Suprapubic skin (tissue), 4 donors: ENCODE data around the gene SYNRG. TPM values are rescaled to one million over a fixed set of nuclear protein-coding genes. Genes with fewer than 3 reads are reported as not detected.

ENCODE experiments used
- DNase-seq, 2 donors: peaks; one replicate each; pipeline ENCODE4 v3.0.0-alpha.2; 2019; ENCODE audit warnings: low spot score in 2 of 2
- H3K27ac ChIP-seq: fragments of 200-600 bp; sonication (generic); one replicate; pipeline ENCODE4 v1.5.1; 2019
- H3K27me3 ChIP-seq: fragments of 200-600 bp; sonication (generic); one replicate; pipeline ENCODE4 v1.5.1; 2019
- H3K36me3 ChIP-seq: fragments of 200-600 bp; sonication (generic); one replicate; pipeline ENCODE4 v1.5.1; 2019
- H3K4me1 ChIP-seq: fragments of 200-600 bp; sonication (generic); one replicate; pipeline ENCODE4 v1.5.1; 2019
- H3K4me3 ChIP-seq: fragments of 200-600 bp; sonication (generic); one replicate; pipeline ENCODE4 v1.5.1; 2019; ENCODE audit warnings: mild to moderate bottlenecking
- H3K9me3 ChIP-seq: fragments of 200-600 bp; sonication (generic); one replicate; pipeline ENCODE4 v1.5.1; 2019
- EP300 ChIP-seq: sonication (generic); formaldehyde crosslinking; IDR thresholded peaks from one replicate; pipeline ENCODE4 v1.6.1; 2017; ENCODE audit warnings: antibody characterized with exemption
- POLR2A ChIP-seq, 2 donors: fragments of 450-650 bp; IDR thresholded peaks; one replicate each; pipeline ENCODE4 v1.6.1; 2017; ENCODE audit warnings: antibody characterized with exemption in 2 of 2, mild to moderate bottlenecking in 2 of 2, moderate library complexity in 2 of 2
- POLR2AphosphoS5 ChIP-seq, 3 donors: sonication (generic); formaldehyde crosslinking; IDR thresholded peaks; one replicate each; pipeline ENCODE4 v1.6.1; 2017; ENCODE audit warnings: antibody characterized with exemption in 3 of 3
- WGBS: methylation state at CpG from one replicate; pipeline ENCODE4 v1.1.5; 2018; 5-methylcytosine and 5-hydroxymethylcytosine counted together
- total RNA-seq, 4 donors: library from RNA; depleted of rRNA; stranded (reverse); fragments of >200 nt; gene quantifications; one replicate each; pipeline ENCODE4 v1.1.0, GENCODE V29; 2016
- TF ChIP-seq, protein P1 (sequence below), 2 donors: fragments of 200-600 bp in 1 of 2; fragments of 450-650 bp in 1 of 2; sonication (generic) in 1 of 2; IDR thresholded peaks; one replicate each; pipeline ENCODE4 v1.5.1; 2016 to 2019; ENCODE audit warnings: antibody characterized with exemption in 2 of 2, mild to moderate bottlenecking in 1 of 2, moderate library complexity in 1 of 2

The SYNRG gene
- total RNA-seq, 4 donors from 2014 or later = 21.2 to 48.5 (median 25.5) TPM

- H3K27ac ChIP-seq = peak overlapping the region; percentile 99
- DNase-seq = peak; percentile 87 to 88
- no peaks in the 10 kb centered on the region for H3K36me3 ChIP-seq
- WGBS = 2% methylated on average over 11 of the region's 56 CpGs
- TF ChIP-seq POLR2AphosphoS5 (IDR thresholded peaks at IDR 0.05) = no peak
- TF ChIP-seq, protein P1, sequence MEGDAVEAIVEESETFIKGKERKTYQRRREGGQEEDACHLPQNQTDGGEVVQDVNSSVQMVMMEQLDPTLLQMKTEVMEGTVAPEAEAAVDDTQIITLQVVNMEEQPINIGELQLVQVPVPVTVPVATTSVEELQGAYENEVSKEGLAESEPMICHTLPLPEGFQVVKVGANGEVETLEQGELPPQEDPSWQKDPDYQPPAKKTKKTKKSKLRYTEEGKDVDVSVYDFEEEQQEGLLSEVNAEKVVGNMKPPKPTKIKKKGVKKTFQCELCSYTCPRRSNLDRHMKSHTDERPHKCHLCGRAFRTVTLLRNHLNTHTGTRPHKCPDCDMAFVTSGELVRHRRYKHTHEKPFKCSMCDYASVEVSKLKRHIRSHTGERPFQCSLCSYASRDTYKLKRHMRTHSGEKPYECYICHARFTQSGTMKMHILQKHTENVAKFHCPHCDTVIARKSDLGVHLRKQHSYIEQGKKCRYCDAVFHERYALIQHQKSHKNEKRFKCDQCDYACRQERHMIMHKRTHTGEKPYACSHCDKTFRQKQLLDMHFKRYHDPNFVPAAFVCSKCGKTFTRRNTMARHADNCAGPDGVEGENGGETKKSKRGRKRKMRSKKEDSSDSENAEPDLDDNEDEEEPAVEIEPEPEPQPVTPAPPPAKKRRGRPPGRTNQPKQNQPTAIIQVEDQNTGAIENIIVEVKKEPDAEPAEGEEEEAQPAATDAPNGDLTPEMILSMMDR (IDR thresholded peaks at IDR 0.05) = peak in 1 of 2 donors; percentile 50
- no peaks in the 10 kb centered on the region for H3K9me3 ChIP-seq
- peaks cover 73% of the 10 kb centered on the region for H3K4me1 ChIP-seq
- peak overlapping the region; percentile 93 for H3K4me3 ChIP-seq
- H3K27me3 ChIP-seq = no peaks in the 10 kb centered on the region
Observed at GRCh38 chr17:37490022-37490587, 119.1 kb downstream of the SYNRG start.

DNA sequence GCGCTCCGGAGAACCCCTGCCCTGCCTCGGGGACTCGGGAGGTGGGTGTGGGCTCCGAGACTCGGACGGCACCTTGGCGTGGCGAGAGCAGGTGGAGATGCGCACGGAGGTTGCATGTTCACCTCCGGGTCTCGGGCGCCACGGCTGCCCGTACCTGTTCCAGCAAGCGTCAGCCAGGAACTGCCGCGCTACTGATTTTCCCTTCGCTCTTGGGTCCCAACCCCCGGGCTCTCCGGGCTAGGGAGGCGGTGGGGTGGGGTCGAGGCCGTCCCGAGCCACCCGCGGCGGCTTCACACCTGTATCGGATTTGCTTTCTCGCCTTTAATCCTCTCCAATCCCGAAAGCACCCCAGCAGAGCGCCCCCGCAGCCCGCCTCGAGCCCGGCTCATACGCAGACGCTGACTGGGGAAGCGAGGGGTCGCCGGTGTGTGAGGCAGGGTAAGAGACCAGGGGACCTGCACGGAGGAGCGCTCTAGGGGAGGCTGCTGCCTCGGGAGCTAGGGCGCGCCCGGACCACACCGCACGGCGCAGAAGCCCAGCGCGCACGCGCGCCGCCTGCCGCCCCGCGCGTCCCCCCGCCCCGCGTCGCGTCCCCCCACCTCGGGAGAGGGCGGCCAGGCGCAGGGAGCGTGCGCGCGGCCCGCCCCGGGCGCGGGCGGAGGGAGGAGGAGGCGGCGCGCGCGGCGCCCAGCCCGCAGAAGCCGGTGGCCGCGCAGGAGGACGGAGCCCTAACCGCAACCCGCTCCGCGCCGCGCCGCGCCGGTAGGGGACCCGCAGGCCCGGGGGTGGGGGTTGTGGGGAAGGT lies 119.8 kb downstream of the SYNRG start, which contains the start of gene DUSP14:
Gene DUSP14 (plus strand): TSS at position 695 of the 805 bp plus-strand sequence. CDS start 22,382 bp downstream, outside the sequence.
- H3K9me3 ChIP-seq = no peaks in the 10 kb centered on the region
- TF ChIP-seq POLR2AphosphoS5 (IDR thresholded peaks at IDR 0.05) = peak in 1 of 3 donors; percentile 26
- TF ChIP-seq POLR2A (IDR thresholded peaks at IDR 0.05) = peak in 1 of 2 donors; percentile 79
- TF ChIP-seq EP300 = no peak
- DNase-seq = peak; percentile 84 to 86
- H3K27me3 ChIP-seq = no peaks in the 10 kb centered on the region
- peak within 1 kb of the TSS; percentile 99 for H3K27ac ChIP-seq
- peaks cover 68% of the 10 kb centered on the region for H3K4me1 ChIP-seq
- WGBS = 3% methylated on average over 24 of the region's 100 CpGs
- peak within 1 kb of the TSS; percentile 93 for H3K4me3 ChIP-seq
- no peaks in the 10 kb centered on the region for H3K36me3 ChIP-seq

GRCh38 chr17:37488607-37489196 lies 120.5 kb downstream of the SYNRG start:
- H3K27ac ChIP-seq = peak overlapping the region; percentile 99
- H3K27me3 ChIP-seq = no peaks in the 10 kb centered on the region
- TF ChIP-seq EP300 = no peak
- TF ChIP-seq POLR2AphosphoS5 (IDR thresholded peaks at IDR 0.05) = peak in 1 of 3 donors; percentile 46
- no peaks in the 10 kb centered on the region for H3K9me3 ChIP-seq
- WGBS = 1% methylated on average over 25 of the region's 25 CpGs
- no peaks in the 10 kb centered on the region for H3K36me3 ChIP-seq
- H3K4me3 ChIP-seq = peak overlapping the region; percentile 93
- DNase-seq = peak; percentile 90
- H3K4me1 ChIP-seq = peaks cover 63% of the 10 kb centered on the region

- H3K36me3 ChIP-seq = no peaks in the 10 kb centered on the region
- no peak for TF ChIP-seq POLR2A (IDR thresholded peaks at IDR 0.05)
- TF ChIP-seq, protein P1 (IDR thresholded peaks at IDR 0.05) = no peak
- TF ChIP-seq EP300 = no peak
- TF ChIP-seq POLR2AphosphoS5 (IDR thresholded peaks at IDR 0.05) = no peak
- WGBS = 19% methylated on average over 7 of the region's 7 CpGs
- H3K9me3 ChIP-seq = no peaks in the 10 kb centered on the region
- no peak for DNase-seq
- H3K27ac ChIP-seq = peak overlapping the region; percentile 99
- H3K27me3 ChIP-seq = no peaks in the 10 kb centered on the region
- peak overlapping the region; percentile 93 for H3K4me3 ChIP-seq
- peaks cover 68% of the 10 kb centered on the region for H3K4me1 ChIP-seq
Observed at GRCh38 chr17:37488009-37488604, 121.1 kb downstream of the SYNRG start.

DNA sequence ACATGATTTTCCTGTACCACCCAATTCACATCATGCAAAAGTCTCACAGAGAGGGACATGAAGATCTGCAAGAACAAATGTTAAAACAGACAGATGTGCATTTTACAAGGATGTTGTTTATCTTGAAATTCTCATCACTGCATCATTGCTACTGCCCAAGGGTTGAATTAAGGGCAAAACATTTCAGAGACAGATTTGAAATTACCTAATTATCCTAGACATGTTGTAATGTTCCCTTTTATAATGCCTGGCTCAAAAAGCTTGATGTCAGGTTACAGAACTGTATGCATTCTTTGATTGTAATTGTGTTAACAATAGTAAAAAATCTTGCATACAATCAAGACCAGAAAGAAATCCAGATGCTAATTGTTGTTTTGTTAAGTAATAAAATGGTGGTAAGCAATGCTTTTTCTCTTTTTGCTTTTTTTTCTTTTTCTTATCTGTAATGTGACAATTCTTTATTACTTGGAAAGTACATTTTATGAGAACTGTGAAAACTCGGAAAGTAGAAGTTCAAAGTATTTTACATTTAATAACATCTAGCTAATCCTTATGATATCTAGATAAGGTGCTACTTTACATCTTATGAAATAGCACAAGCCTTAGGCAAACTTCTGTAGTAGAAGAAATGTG lies 123.2 kb downstream of the SYNRG start:
- Histone ChIP-seq H3K27me3 (no peaks in the 10 kb centered on the region), H3K36me3 (no peaks in the 10 kb centered on the region), H3K9me3 (no peaks in the 10 kb centered on the region), H3K4me3 (no peak overlapping the region), H3K27ac (no peak overlapping the region), H3K4me1 (peaks cover 60% of the 10 kb centered on the region)
- WGBS = 55% methylated on average over 1 of the region's 1 CpG
- no peak for DNase-seq
- TF ChIP-seq POLR2AphosphoS5 (IDR thresholded peaks at IDR 0.05) = no peak
- TF ChIP-seq POLR2A (IDR thresholded peaks at IDR 0.05) = no peak
- TF ChIP-seq, protein P1 (IDR thresholded peaks at IDR 0.05) = no peak
